ENCODE results near the gene FGF12. TPM values are rescaled to one million over a fixed set of nuclear protein-coding genes. Genes with fewer than 3 reads are reported as not detected.

FGF12 gene
- total RNA-seq, 2 donors from 2014 or later, result 0.25 to 0.48 TPM

GRCh38 chr3:192445770-192446644, 281.3 kb downstream of the FGF12 start:
- Histone ChIP-seq H3K36me3 (no peaks in the 10 kb centered on the region), H3K27ac (no peak overlapping the region), H3K4me1 (no peaks in the 10 kb centered on the region), H3K9ac (ENCODE audit: low read depth in 2 of 2, low read length in 2 of 2) (no peak overlapping the region), H3K9me3 (no peaks in the 10 kb centered on the region), H3K4me3 (no peak overlapping the region), H3K27me3 (no peaks in the 10 kb centered on the region)
- intact Hi-C loops (cut with DNase I), result loop anchor here (5.0 kb wide), 1 partner anchor 259 kb away; no protein-coding TSS in a partner anchor
- TF ChIP-seq, protein P1, sequence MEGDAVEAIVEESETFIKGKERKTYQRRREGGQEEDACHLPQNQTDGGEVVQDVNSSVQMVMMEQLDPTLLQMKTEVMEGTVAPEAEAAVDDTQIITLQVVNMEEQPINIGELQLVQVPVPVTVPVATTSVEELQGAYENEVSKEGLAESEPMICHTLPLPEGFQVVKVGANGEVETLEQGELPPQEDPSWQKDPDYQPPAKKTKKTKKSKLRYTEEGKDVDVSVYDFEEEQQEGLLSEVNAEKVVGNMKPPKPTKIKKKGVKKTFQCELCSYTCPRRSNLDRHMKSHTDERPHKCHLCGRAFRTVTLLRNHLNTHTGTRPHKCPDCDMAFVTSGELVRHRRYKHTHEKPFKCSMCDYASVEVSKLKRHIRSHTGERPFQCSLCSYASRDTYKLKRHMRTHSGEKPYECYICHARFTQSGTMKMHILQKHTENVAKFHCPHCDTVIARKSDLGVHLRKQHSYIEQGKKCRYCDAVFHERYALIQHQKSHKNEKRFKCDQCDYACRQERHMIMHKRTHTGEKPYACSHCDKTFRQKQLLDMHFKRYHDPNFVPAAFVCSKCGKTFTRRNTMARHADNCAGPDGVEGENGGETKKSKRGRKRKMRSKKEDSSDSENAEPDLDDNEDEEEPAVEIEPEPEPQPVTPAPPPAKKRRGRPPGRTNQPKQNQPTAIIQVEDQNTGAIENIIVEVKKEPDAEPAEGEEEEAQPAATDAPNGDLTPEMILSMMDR (IDR thresholded peaks at IDR 0.05), result no peak
- no peak for DNase-seq

DNA sequence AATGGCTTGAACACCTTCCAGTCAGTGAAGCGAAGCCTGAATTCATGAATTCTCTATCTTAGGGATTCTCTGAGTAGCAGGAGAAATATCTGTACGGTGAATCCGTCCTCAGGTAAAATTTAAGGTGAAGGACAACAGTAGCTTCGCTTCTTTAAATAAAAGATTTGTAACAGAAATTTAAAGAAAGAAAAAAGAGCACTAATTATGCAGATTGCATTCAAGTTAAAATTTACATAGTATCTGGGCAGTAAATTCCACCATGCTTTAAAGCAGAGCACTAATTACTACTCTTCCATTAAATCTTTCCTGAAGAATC, 282.6 kb downstream of the FGF12 start:
- Histone ChIP-seq H3K4me3 (no peak overlapping the region), H3K4me1 (no peaks in the 10 kb centered on the region), H3K27ac (no peak overlapping the region), H3K27me3 (no peaks in the 10 kb centered on the region), H3K9me3 (no peaks in the 10 kb centered on the region), H3K36me3 (no peaks in the 10 kb centered on the region), H3K9ac (ENCODE audit: low read depth in 2 of 2, low read length in 2 of 2) (no peak overlapping the region)
- TF ChIP-seq, protein P1 (IDR thresholded peaks at IDR 0.05), result no peak
- intact Hi-C loops (cut with DNase I), result loop anchor here (5.0 kb wide), 2 partner anchors 257 to 312 kb away; no protein-coding TSS in a partner anchor
- DNase-seq, result no peak

DNA sequence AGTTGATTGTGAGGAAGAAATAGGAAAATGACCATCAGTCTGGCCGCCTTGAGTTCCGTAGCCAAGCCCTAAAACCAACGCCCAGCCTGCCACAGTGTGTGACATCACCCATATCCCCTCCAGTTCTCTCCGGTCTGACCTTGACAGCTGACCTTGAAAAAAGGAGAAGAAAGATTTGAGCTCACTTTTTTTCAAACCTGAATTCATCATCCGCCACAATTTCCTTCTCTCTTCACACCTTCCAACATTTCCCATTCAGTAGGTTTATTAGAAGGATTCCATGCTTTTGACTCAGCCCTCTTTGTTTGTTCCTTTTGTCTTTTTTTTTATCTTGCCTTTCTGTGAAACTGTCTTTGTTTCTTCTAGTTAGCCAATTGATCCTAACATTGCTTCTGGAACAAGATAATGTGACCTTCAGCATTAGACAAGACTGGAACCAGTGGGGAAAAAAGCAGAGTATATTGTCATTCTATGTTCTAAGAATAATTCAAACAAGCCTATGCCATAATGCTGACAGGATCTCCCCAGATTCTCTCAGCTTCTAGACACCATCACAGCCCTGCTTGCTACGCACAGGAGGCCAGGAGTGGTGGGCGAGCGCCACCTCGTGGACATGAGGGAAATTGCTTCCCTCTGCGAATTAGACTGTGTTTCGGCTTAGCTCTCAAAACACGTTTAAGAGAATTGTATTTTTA, 283.1 kb downstream of the FGF12 start:
- no peaks in the 10 kb centered on the region for H3K4me1 ChIP-seq
- no peaks in the 10 kb centered on the region for H3K36me3 ChIP-seq
- no peaks in the 10 kb centered on the region for H3K9me3 ChIP-seq
- intact Hi-C loops (cut with DNase I), result loop anchor here (5.0 kb wide), 1 partner anchor 312 kb away; no protein-coding TSS in a partner anchor
- TF ChIP-seq, protein P1 (IDR thresholded peaks at IDR 0.05), result peak; percentile 97
- no peak overlapping the region for H3K27ac ChIP-seq
- H3K9ac ChIP-seq (ENCODE audit: low read depth in 2 of 2, low read length in 2 of 2), result no peak overlapping the region
- H3K4me3 ChIP-seq, result no peak overlapping the region
- no peaks in the 10 kb centered on the region for H3K27me3 ChIP-seq
- peak; percentile 42 for DNase-seq

DNA sequence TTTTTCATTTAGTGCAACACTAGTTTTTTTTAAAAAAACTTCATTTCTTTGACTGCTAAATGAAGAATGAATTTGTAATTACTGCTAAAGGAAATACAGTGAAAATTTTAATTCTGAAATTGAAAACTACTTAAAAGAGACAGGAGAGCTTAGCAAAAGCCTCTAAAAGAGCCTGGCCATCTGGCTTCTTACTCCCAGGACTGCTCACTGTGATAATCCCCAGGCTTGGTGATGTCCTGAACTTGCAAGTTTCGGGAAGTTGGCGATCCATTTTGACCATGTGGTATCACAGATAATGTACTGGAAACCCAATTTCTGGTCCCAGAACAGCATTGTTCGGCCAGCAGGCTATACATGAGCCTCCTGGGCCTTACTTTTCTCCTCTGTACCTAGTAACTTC, 292.1 kb downstream of the FGF12 start:
- TF ChIP-seq, protein P1 (IDR thresholded peaks at IDR 0.05), result no peak
- no peak overlapping the region for H3K9ac ChIP-seq (ENCODE audit: low read depth in 2 of 2, low read length in 2 of 2)
- H3K4me3 ChIP-seq, result no peak overlapping the region
- H3K36me3 ChIP-seq, result no peaks in the 10 kb centered on the region
- intact Hi-C loops (cut with DNase I), result no loop called here
- DNase-seq, result no peak
- no peaks in the 10 kb centered on the region for H3K27me3 ChIP-seq
- H3K27ac ChIP-seq, result no peak overlapping the region
- no peaks in the 10 kb centered on the region for H3K9me3 ChIP-seq
- no peaks in the 10 kb centered on the region for H3K4me1 ChIP-seq

GRCh38 chr3:192434186-192434585, 293.2 kb downstream of the FGF12 start:
- no peak overlapping the region for H3K27ac ChIP-seq
- H3K4me1 ChIP-seq, result no peaks in the 10 kb centered on the region
- H3K4me3 ChIP-seq, result no peak overlapping the region
- intact Hi-C loops (cut with DNase I), result no loop called here
- H3K9me3 ChIP-seq, result no peaks in the 10 kb centered on the region
- H3K9ac ChIP-seq (ENCODE audit: low read depth in 2 of 2, low read length in 2 of 2), result no peak overlapping the region
- H3K36me3 ChIP-seq, result no peaks in the 10 kb centered on the region
- no peaks in the 10 kb centered on the region for H3K27me3 ChIP-seq
- DNase-seq, result no peak
- TF ChIP-seq, protein P1 (IDR thresholded peaks at IDR 0.05), result no peak
